ENCODE data around the gene SPOCK3. TPM values are rescaled to one million over a fixed set of nuclear protein-coding genes. Genes with fewer than 3 reads are reported as not detected.

Gene SPOCK3
- total RNA-seq, 4 donors from 2014 or later, result 1.3 to 47.5 (median 18.4) TPM

GRCh38 chr4:167034983-167035382 is 199.3 kb downstream of the SPOCK3 start:
- H3K27me3 ChIP-seq, result no peaks in the 10 kb centered on the region
- H3K36me3 ChIP-seq, result no peaks in the 10 kb centered on the region
- no peak overlapping the region for H3K4me3 ChIP-seq
- no peak for DNase-seq
- no peaks in the 10 kb centered on the region for H3K4me1 ChIP-seq
- TF ChIP-seq CTCF (IDR thresholded peaks at IDR 0.05), result no peak
- no peak for TF ChIP-seq POLR2A (IDR thresholded peaks at IDR 0.05)
- intact Hi-C loops (cut with DNase I; ENCODE audit: low total_unique reads), result no loop called here
- no peaks in the 10 kb centered on the region for H3K9me3 ChIP-seq
- H3K27ac ChIP-seq, result no peak overlapping the region

GRCh38 chr4:167032871-167033270 is 201.4 kb downstream of the SPOCK3 start:
- no peak for DNase-seq
- intact Hi-C loops (cut with DNase I; ENCODE audit: low total_unique reads), result no loop called here
- no peak overlapping the region for H3K4me3 ChIP-seq
- no peaks in the 10 kb centered on the region for H3K9me3 ChIP-seq
- H3K4me1 ChIP-seq, result no peaks in the 10 kb centered on the region
- no peak overlapping the region for H3K27ac ChIP-seq
- no peaks in the 10 kb centered on the region for H3K27me3 ChIP-seq
- H3K36me3 ChIP-seq, result no peaks in the 10 kb centered on the region
- TF ChIP-seq POLR2A (IDR thresholded peaks at IDR 0.05), result no peak
- TF ChIP-seq CTCF (IDR thresholded peaks at IDR 0.05), result no peak

- DNase-seq, result no peak
- Histone ChIP-seq H3K27me3 (no peaks in the 10 kb centered on the region), H3K9me3 (no peaks in the 10 kb centered on the region), H3K36me3 (no peaks in the 10 kb centered on the region), H3K4me1 (no peaks in the 10 kb centered on the region), H3K27ac (no peak overlapping the region), H3K4me3 (no peak overlapping the region)
- no peak for TF ChIP-seq CTCF (IDR thresholded peaks at IDR 0.05)
- no peak for TF ChIP-seq POLR2A (IDR thresholded peaks at IDR 0.05)
- intact Hi-C loops (cut with DNase I; ENCODE audit: low total_unique reads), result no loop called here
Measured at GRCh38 chr4:167031534-167032156, 202.6 kb downstream of the SPOCK3 start.

- Histone ChIP-seq H3K9me3 (no peaks in the 10 kb centered on the region), H3K27me3 (no peaks in the 10 kb centered on the region), H3K4me3 (no peak overlapping the region), H3K27ac (no peak overlapping the region), H3K4me1 (no peaks in the 10 kb centered on the region), H3K36me3 (no peaks in the 10 kb centered on the region)
- DNase-seq, result no peak
- intact Hi-C loops (cut with DNase I; ENCODE audit: low total_unique reads), result no loop called here
- TF ChIP-seq POLR2A (IDR thresholded peaks at IDR 0.05) (no peak), CTCF (IDR thresholded peaks at IDR 0.05) (no peak)
Measured at GRCh38 chr4:167028976-167029375, 205.3 kb downstream of the SPOCK3 start.

GRCh38 chr4:167025670-167026069 is 208.6 kb downstream of the SPOCK3 start:
- DNase-seq, result no peak
- Histone ChIP-seq H3K4me1 (no peaks in the 10 kb centered on the region), H3K36me3 (no peaks in the 10 kb centered on the region), H3K4me3 (no peak overlapping the region), H3K27me3 (no peaks in the 10 kb centered on the region), H3K9me3 (no peaks in the 10 kb centered on the region), H3K27ac (no peak overlapping the region)
- intact Hi-C loops (cut with DNase I; ENCODE audit: low total_unique reads), result no loop called here
- no peak for TF ChIP-seq POLR2A (IDR thresholded peaks at IDR 0.05)
- TF ChIP-seq CTCF (IDR thresholded peaks at IDR 0.05), result no peak
